ENCODE data around the gene PSTPIP1.
"Not testable (repeated sequence)": the region's sequence is repeated elsewhere in the genome, so short reads cannot be mapped to it uniquely, and the experiment has no call there.

Gene PSTPIP1

GRCh38 chr15:76994971-76995945, at the start of gene PSTPIP1:
Gene PSTPIP1, plus strand, starts transcription at chr15:76995126. Its CDS starts 448 bp downstream, at chr15:76995574.
- no peak for DNase-seq (ENCODE audit: low read depth)

DNA sequence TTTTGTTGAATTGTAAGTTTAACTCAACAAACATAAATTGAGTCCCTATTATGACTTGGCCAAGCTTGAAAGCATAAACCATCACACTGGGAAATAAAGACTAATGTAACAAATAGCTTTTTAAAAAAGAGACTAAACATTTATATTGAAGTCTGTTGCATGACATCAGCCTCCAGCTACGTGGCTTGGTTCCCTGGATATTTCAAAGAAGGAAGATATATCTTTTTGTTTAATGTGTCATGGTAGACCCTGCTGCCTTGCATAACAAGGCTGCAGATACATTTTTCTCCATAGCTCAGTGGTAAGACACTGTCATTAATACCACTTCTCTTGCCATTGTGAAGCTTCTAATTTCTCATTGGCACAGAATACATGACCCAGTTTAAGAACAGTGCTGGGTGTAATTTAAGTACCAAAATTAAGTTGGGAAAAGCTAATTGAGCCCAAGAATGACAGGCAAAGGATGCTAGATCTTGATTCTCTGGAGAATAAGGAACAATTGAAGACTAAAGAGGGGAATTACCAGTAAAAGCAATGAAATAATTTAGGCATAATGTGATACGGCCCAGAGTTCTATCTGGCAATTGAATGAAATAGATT, 49.3 kb upstream of the PSTPIP1 start:
- DNase-seq (ENCODE audit: low read depth), result peak; percentile 24

DNA sequence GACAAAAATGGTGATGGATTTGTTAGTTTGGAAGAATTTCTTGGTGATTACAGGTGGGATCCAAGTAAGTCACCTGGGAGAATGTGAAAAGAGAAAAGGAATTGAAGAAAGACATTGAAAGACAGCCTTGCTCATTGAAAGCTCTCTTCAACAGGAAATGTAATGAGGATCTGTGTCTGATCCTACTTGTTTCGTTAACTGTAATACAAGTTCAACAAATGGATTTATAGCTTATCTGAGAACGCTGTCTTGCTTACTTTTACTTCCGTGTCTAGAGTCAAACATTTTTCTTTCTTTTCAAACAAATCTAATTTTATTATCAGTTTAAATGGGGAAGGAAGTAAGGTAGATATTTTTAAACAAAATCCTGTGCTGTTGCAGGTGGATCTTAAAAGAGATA, 47.5 kb upstream of the PSTPIP1 start:
- no peak for DNase-seq (ENCODE audit: low read depth)

GRCh38 chr15:76951220-76951619, 43.7 kb upstream of the PSTPIP1 start:
- no peak for DNase-seq (ENCODE audit: low read depth)

DNA sequence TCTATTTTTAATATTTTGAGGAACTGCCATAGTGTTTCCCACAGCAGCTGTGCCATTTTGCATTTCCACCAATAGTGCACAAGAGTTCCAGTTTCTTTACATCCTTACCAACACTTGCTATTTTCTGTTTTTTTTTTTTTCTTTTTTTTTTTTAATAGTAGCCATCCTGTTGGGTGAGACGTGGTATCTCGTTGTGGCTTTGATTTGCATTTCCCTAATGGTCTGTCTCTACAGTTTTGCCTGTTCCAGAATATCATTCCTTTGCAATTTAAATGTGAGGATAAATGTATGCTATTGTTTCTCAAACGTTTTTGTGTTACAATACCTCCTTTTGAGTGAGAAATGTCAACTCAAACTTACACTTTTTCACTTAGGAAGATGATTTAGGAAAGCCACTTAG, 41.0 kb upstream of the PSTPIP1 start:
- DNase-seq (ENCODE audit: low read depth), result no peak

GRCh38 chr15:76954744-76955143, 40.2 kb upstream of the PSTPIP1 start:
- DNase-seq (ENCODE audit: low read depth), result peak; percentile 37

GRCh38 chr15:76961268-76962011, 33.5 kb upstream of the PSTPIP1 start:
- DNase-seq (ENCODE audit: low read depth), result no peak

DNA sequence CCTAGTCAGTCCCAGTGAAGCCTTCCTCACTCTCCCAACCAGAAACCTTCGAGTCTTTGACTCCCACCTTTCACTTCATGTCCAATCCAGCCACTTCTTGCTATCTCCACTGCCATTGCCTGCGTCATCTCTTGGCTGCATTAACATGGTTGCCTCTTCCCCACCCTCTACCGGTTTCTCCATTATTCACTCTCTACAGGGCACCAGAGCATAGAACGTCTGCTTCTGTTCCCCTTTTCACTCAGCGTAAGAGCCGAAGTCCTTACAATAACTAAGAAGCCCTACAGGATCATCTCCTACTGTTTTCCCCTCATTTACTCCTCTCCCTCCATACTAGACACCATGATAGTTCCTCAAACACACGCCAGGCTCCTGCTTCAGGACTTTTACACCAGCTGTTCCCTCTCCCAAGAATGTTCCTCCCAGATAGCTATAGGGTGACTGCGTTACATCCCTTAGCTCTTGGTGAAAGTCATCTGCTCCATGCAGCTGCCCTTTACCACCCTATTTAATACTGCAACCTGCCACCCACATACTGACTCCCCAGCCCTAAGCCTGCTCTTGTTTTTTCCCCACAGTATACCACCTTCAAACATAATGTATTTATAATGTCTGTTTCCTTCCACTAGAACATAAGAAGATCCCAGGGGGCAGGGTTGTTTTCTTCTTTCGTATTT, 32.5 kb upstream of the PSTPIP1 start:
- DNase-seq (ENCODE audit: low read depth), result no peak

GRCh38 chr15:76963596-76963995, 31.3 kb upstream of the PSTPIP1 start:
- DNase-seq (ENCODE audit: low read depth), result no peak

- DNase-seq (ENCODE audit: low read depth), result peak; percentile 8
These were observed 30.8 kb upstream of the PSTPIP1 start for GRCh38 chr15:76964157-76964556.

GRCh38 chr15:76966051-76966450, 28.9 kb upstream of the PSTPIP1 start:
- DNase-seq (ENCODE audit: low read depth), result not testable (repeated sequence)

GRCh38 chr15:76967067-76967466, 27.9 kb upstream of the PSTPIP1 start:
- DNase-seq (ENCODE audit: low read depth), result no peak

GRCh38 chr15:76968306-76968705, 26.6 kb upstream of the PSTPIP1 start:
- DNase-seq (ENCODE audit: low read depth), result peak; percentile 24

DNA sequence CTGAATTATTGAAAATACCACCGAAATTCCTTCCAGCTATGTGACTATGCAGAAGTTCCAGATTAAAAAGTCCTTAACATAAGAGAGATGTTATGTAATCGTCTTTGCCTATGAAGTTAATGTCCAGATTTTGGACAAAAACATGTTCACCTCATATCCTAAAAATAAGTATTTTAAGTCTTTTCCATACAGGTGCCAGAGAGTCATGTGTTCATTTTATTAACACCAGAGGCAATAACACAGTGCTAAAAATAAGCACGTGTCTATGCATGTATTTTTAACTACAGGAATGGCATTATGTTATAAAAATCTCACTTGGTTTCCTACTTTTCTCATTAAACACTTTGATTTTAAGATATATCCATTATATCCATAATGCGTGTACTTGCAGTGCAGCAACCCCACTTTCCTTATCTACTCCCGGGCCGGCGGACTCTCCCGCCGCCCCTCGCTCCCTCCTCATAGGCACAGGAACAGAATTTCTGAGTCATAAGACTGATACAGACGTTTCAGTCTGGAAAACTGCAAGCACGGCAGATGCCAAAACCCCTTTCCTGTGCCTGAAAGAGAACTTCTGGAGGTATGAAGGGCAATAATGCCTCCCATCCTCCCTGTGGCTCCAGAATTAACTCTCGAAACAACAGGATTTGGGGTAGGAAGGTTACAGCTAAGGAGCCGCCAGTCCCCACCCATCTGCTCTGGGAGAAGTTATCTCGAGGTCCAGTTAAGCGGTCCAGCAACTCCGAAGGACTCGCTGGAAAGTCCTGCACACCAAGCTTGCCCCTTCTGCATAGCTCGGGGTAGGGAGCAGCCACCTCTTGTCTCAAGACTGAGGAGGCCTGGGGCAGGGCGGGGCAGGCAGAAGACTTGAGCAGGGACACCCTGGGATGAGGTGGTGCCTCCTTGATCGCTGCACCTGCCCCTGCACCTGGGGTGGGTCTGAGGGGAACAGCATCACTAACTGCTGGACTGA, 22.3 kb upstream of the PSTPIP1 start:
- peak; percentile 66 for DNase-seq (ENCODE audit: low read depth)

DNA sequence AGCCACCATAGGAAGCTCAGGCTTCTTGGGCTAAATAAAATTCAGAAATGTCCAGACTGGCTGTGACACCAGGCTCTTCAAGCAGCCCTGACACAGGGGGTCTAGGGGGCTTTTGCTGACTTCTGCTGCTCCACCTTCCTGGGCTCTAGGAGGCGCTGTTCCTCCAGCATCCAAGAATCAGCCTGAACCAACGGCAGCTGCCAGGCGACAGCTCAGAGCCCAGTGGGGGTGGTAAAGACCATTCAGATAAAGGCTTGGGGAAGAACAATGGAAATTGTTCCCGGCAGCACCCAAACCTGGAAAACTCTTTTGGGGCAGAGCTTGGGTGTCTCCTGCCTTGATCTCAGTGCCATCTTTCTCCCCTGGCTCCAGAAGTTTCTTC, 21.6 kb upstream of the PSTPIP1 start:
- peak; percentile 26 for DNase-seq (ENCODE audit: low read depth)

GRCh38 chr15:76973906-76974305, 21.0 kb upstream of the PSTPIP1 start:
- DNase-seq (ENCODE audit: low read depth), result no peak

- no peak for DNase-seq (ENCODE audit: low read depth)
These were observed 20.4 kb upstream of the PSTPIP1 start for GRCh38 chr15:76974456-76975036.

- no peak for DNase-seq (ENCODE audit: low read depth)
These were observed 18.8 kb upstream of the PSTPIP1 start for GRCh38 chr15:76976141-76976540.

DNA sequence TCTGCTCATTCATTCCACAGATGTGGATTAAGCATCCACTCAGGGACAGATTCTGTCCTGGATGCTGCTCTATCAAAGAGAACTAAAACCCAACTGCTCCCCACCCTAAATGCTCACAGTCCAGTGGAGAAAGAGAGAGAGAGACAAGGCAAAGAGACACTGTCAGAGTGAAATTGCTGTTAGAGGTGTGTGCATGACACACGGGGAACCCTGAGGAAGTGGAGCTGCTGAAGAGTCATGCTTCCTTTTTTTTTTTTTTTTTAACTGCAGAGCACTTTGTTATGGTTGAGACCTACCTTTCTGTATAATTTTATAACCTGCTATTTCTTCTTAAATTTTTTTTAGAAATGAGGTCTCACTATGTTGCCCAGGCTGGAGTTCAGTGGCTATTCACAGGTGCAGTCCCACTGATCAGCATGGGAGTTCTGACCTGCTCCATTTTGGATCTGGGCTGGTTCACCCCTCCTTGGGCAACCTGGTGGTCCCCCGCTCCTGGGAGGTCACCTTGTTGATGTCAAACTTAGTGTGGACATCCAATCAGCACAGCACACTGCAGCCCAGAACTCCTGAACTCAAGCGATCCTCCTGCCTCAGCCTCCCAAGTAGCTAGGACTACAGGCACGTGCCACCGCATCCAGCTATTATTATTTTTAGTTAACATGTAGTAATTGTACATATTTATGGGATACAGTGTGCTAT, 18.2 kb upstream of the PSTPIP1 start:
- no peak for DNase-seq (ENCODE audit: low read depth)

All from amniotic epithelial cell (primary cell).